ENCODE data around the gene CTRB1. TPM values are rescaled to one million over a fixed set of nuclear protein-coding genes. Genes with fewer than 3 reads are reported as not detected.

Gene CTRB1
- total RNA-seq, 1 experiment from 2014 or later, result not detected

DNA sequence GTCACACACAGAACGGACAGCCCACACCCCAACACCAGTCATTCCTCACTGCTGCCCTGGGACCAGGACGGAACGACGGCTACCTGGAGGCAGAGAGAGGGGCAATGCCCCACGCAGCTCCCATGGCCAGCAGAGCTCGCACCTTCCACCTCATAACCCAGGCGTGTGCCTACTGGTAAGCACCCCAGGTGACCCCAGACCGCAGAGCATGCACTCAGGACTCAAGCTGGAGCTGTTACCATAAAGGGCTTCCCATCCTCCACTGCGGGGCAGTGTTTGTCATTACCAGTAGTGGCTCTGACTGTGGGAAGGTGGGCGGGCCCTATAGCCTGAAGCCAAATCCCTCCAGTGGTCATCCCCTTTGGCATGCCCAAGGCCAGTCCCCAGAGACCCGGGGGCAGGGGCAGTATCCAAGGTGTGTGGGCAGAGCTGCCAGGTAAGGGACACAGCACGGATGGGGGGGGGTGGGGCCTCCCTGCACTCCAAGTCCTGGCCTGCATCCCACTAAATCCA lies 37.3 kb downstream of the CTRB1 start:
- H4K8ac ChIP-seq (replicated peaks; ENCODE audit: insufficient read length, low read depth, low read length), result no peak overlapping the region
- no peak overlapping the region for H3K14ac ChIP-seq (ENCODE audit: insufficient read depth, low read length)
- H3T11ph ChIP-seq (ENCODE audit: low read length), result no peak overlapping the region
- peaks cover 9% of the 10 kb centered on the region for H3K23me2 ChIP-seq (ENCODE audit: insufficient read length, low read depth, low read length, poor library complexity, severe bottlenecking)
- H3K36me3 Mint-ChIP-seq (ENCODE audit: insufficient read depth in 1 of 3, low read depth in 3 of 3), result peaks cover 0 to 6% (median 0%) of the 10 kb centered on the region in 3 experiments; a peak in 2 of 7 replicates
- peaks cover 16% of the 10 kb centered on the region; the same call in 1 of the 2 replicates for H3K79me2 ChIP-seq (ENCODE audit: insufficient read depth, low read length)
- H4K20me1 ChIP-seq (ENCODE audit: control insufficient read depth, insufficient read depth, insufficient read length), result no peaks in the 10 kb centered on the region
- no peaks in the 10 kb centered on the region for H3K27me3 ChIP-seq (ENCODE audit: insufficient read depth, low read length)
- no peak overlapping the region for H2BK120ac ChIP-seq (ENCODE audit: low read depth, low read length, poor library complexity, severe bottlenecking)
- H3K56ac ChIP-seq (ENCODE audit: insufficient read length, low read depth, low read length), result no peak overlapping the region
- peaks cover 5% of the 10 kb centered on the region for H3K79me1 ChIP-seq (ENCODE audit: insufficient read depth, low read depth, low read length, poor library complexity, severe bottlenecking)
- no peak overlapping the region for H4K91ac ChIP-seq (ENCODE audit: insufficient read length, low read depth, low read length)
- H2BK12ac ChIP-seq (ENCODE audit: insufficient read length, low read depth, low read length), result no peak overlapping the region
- H3K4ac ChIP-seq (ENCODE audit: low read depth, low read length), result no peak overlapping the region
- no CpG with 5 or more reads among the region's 12 CpGs for WGBS (ENCODE audit: extremely low coverage, insufficient read length, low lambda C conversion rate)
- H3K4me2 ChIP-seq (ENCODE audit: insufficient read depth, insufficient read length, low read length), result no peak overlapping the region
- H3K27ac Mint-ChIP-seq, result peak overlapping the region; percentile 55 to 93 (median 70); a peak in 4 of 7 replicates
- no peak overlapping the region for H3K18ac ChIP-seq (ENCODE audit: insufficient read length, low read depth, low read length)
- H3K9ac ChIP-seq (ENCODE audit: extremely low read depth, insufficient read length, low read length), result no peak overlapping the region
- no peak overlapping the region for H2BK15ac ChIP-seq (ENCODE audit: low read depth, low read length)
- no peak overlapping the region for H4K5ac ChIP-seq (ENCODE audit: insufficient read length, low read depth, low read length)
- H2AK5ac ChIP-seq (ENCODE audit: insufficient read length, low read length), result no peak overlapping the region
- no peaks in the 10 kb centered on the region for H3K9me3 ChIP-seq (ENCODE audit: control insufficient read depth, low read depth, low read length)
- peaks cover 26% of the 10 kb centered on the region; the same call in 1 of the 2 replicates for H3K4me1 ChIP-seq (ENCODE audit: insufficient read depth, low read length)
- no peak overlapping the region for H3K4me3 Mint-ChIP-seq
- TF ChIP-seq, protein P1, sequence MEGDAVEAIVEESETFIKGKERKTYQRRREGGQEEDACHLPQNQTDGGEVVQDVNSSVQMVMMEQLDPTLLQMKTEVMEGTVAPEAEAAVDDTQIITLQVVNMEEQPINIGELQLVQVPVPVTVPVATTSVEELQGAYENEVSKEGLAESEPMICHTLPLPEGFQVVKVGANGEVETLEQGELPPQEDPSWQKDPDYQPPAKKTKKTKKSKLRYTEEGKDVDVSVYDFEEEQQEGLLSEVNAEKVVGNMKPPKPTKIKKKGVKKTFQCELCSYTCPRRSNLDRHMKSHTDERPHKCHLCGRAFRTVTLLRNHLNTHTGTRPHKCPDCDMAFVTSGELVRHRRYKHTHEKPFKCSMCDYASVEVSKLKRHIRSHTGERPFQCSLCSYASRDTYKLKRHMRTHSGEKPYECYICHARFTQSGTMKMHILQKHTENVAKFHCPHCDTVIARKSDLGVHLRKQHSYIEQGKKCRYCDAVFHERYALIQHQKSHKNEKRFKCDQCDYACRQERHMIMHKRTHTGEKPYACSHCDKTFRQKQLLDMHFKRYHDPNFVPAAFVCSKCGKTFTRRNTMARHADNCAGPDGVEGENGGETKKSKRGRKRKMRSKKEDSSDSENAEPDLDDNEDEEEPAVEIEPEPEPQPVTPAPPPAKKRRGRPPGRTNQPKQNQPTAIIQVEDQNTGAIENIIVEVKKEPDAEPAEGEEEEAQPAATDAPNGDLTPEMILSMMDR (conservative IDR thresholded peaks at IDR 0.05), result no peak
- DNase-seq, result peak; percentile 49
- H2BK20ac ChIP-seq (ENCODE audit: low read depth, low read length, poor library complexity, severe bottlenecking), result no peak overlapping the region
- peak overlapping the region; percentile 8 for H3K27ac ChIP-seq (ENCODE audit: insufficient read length, low read depth, low read length)
- H2AFZ ChIP-seq (ENCODE audit: low read length), result no peak overlapping the region
- peaks cover 65 to 70% of the 10 kb centered on the region in 2 experiments for H3K4me1 Mint-ChIP-seq
- no peaks in the 10 kb centered on the region for H3K9me3 Mint-ChIP-seq
- no peaks in the 10 kb centered on the region for H3K27me3 Mint-ChIP-seq (ENCODE audit: low read depth)
- H2BK5ac ChIP-seq (ENCODE audit: insufficient read length, low read length), result no peak overlapping the region
- H3K23ac ChIP-seq (ENCODE audit: insufficient read length, low read depth, low read length), result no peak overlapping the region

Data from H9 (cell line).